HT1080 (cell line): ENCODE results near the gene TBC1D25. TPM values are rescaled to one million over a fixed set of nuclear protein-coding genes. Genes with fewer than 3 reads are reported as not detected.

Experiments
- DNase-seq: peaks from one replicate; pipeline ENCODE4 v3.0.0-alpha.2; 2015; ENCODE audit warnings: low read depth
- total RNA-seq: library from RNA; depleted of rRNA; stranded (reverse); fragments of >200 nt; shearing (Covaris generic); gene quantifications from 2 replicates; pipeline ENCODE4 v1.2.3, GENCODE V29; 2014

Gene TBC1D25
- total RNA-seq, 1 experiment from 2014 or later, result 7.1 TPM

DNA sequence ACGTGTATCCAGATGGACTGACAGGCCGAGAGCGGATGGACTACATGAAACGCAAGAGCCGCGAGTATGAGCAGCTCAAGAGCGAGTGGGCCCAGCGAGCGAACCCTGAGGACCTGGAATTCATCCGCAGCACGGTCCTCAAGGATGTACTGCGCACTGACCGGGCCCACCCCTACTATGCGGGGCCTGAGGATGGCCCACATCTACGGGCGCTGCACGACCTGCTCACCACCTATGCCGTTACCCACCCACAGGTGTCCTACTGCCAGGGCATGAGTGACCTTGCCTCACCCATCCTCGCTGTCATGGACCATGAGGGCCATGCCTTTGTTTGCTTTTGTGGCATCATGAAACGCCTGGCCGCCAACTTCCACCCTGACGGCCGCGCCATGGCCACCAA, 20.1 kb downstream of the TBC1D25 start:
- DNase-seq, result no peak

DNA sequence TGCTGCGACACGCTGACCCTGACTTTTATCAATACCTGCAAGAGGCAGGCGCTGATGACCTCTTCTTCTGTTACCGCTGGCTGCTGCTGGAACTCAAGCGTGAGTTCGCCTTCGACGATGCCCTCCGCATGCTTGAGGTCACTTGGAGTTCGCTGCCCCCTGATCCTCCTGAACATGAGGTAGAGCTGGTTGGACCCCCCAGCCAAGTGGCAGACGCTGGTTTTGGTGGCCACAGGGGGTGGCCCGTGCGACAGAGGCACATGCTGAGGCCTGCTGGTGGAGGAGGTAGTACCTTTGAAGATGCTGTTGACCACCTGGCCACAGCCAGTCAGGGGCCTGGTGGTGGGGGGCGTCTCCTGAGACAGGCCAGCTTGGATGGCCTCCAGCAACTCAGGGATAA, 20.5 kb downstream of the TBC1D25 start:
- DNase-seq, result no peak

DNA sequence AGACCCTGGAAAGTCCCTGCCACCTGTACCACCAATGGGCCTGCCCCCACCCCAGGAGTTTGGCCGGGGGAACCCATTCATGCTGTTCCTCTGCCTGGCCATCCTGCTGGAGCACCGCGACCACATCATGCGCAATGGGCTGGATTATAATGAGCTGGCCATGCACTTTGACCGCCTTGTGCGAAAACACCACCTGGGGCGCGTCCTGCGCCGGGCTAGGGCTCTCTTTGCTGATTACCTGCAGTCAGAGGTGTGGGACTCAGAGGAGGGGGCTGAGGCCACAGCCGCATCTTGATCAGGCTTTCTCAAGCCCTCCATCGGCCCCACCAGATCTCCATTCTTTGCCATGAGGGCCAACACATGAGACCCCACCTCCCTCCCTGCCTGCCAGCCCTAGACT, 21.2 kb downstream of the TBC1D25 start:
- no peak for DNase-seq

DNA sequence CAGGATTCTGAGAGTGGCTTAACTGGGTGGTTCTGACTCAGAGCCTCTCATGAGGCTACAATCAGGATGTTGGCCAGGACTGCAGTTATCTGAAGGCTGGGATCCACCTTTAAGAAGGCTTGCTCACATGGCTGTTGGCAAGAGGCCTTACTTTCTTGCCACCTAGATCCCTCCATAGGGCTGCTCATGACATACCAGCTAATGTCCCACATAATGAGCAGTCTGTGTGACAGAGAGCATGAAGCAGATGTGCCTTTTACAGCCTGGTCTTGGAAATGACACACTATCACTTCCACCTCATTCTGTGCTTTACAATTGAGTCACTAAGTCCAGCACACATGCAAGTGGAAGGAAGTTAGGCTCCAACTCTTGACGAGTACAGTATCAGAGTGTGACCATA, 30.4 kb downstream of the TBC1D25 start:
- DNase-seq, result peak; percentile 70

DNA sequence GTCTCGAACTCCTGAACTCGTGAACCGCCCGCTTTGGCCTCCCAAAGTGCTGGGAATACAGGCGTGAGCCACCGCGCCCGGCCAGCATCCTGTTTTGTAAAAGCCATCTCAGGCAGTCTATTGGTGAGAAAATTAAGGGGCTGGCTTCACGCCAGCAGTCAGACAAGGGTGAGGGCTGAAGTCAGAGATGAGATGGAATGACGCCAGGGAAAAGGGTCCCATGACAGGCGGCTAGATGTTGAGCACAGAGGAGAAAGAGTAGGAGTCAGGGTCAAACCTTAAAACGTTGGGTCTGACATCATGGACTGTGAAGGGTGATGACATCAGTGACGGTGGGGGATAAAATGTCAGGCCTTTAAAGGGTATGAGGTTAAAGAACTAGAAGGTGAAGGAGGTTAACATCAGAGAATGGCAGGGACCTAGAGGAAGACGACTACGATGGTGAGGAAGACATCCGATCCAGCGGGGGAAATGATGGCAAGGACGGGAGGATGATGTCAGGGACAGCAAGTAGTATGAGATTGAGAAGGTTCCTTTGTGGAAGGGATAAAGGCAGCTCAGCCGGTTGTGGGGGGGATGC, 34.3 kb downstream of the TBC1D25 start:
- no peak for DNase-seq

DNA sequence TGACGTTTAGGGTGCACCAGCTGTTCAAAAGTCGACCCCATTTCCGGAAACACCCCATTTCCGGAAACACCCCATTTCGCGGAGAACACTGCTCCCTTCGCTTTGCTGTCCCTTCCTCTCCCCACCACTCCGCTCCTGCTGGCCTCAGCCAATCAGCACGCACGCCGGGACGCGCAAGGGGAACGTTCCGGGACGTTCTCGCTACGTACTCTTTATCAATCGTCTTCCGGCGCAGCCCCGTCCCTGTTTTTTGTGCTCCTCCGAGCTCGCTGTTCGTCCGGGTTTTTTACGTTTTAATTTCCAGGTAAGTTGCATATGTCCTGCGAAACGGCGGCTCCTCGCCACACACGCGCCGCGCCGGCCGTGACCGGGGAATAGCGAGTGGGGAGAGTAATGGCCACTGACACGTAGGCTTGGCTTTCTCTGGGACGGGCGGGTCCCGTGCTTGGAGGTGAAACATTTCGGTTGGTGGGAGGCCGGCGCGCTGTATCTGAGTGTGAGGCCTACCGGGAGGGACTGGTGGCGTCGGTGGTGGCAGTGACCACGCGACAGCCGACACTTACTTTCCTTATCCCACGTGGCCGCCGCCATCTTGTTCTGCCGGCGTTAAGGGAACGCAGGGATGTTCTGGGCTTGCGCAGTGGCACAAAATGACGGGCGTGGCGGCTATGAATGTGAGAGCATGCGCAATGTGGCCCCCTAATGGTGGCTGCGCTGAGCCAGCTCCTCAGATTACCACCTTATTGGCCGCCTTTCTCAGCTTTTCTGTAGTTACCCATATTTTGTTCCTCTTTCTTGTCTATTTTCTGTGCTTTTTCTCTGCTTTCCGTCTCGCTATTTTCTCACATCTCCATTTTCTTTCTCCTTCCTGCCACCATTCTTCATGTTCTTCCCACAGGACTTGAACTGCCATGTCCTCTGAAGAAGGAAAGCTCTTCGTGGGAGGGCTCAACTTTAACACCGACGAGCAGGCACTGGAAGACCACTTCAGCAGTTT, 35.1 kb downstream of the TBC1D25 start, which contains the start of gene RBM3:
Gene RBM3, plus strand, starts transcription at position 215 of the 997 bp plus-strand sequence. Its CDS starts 697 bp downstream, at position 912.
- peak; percentile 88 for DNase-seq

DNA sequence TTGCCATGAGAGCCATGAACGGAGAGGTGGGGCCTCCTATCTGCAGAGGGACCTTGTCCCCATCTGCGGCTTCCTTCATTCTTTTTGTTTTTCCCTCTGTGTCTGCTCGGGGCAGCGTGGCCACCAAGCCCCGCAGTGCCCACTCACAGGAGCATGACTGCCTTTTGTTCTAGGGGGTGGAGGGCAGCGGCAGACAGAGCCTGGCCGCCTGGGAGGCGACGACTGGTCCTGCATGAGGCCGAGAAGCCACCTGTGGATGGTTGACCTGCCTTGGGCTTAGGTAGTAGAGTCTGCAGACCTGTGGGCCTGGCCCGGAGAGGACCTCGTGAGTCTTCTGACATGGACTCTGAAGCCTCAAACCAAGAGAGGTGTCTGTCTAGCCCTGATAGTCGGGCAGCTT, 36.1 kb downstream of the TBC1D25 start:
- DNase-seq, result no peak

DNA sequence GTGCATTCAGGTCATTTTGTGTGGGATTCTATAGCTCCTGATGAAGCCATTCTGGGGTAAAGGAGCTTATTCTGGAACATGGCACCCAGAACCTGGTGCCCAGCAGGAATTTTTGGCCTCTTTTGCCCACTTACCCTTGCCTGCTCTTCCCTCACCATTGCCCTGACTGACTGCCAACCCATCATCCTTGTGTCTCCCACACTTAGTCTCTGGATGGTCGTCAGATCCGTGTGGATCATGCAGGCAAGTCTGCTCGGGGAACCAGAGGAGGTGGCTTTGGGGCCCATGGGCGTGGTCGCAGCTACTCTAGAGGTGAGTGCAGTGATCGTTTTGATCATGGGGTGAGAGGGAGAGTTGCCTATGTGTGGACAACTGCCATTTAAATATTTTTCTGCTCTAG, 36.6 kb downstream of the TBC1D25 start:
- no peak for DNase-seq

DNA sequence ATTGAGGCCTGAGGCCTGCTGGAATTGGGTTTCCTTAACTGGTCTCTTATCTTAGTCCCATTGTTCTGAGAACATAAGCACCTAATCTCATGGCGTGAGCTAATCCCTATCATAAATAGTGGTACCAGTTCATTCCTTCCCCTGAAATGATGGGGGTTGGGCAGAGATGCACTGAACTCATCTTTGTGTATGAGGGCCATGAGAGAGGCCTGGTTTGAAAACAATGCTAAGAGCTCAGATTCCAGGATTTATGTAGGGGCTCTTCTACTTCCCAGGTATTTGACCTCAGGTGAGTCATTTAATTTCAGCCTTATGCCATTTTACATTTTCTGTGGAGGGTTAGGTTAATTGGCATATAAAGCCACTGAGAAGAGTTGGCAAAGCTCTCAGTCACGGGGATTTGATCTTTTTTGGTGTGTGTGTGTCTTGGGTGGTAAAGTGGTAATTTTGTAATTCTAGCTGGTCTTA, 39.2 kb downstream of the TBC1D25 start:
- DNase-seq, result peak; percentile 6

DNA sequence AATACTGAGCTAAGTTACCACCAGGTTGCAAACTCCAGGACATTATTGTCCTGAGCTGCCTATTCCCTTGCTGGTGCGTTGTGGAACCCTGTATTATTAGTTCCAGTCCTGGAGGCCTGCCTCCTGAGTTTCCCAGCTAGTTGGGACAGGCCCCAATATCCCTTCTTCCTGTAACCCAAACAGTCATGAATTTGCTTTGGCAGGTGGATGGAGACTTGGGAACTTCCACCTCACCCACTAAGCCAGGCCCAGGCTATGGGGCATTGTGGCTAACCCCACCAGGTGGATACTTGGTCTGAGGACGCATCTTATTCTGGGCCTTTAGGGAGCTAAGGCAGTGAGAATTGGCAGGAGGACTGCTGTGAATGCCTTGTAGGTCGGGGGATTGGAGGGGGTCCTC, 39.7 kb downstream of the TBC1D25 start:
- DNase-seq, result no peak

DNA sequence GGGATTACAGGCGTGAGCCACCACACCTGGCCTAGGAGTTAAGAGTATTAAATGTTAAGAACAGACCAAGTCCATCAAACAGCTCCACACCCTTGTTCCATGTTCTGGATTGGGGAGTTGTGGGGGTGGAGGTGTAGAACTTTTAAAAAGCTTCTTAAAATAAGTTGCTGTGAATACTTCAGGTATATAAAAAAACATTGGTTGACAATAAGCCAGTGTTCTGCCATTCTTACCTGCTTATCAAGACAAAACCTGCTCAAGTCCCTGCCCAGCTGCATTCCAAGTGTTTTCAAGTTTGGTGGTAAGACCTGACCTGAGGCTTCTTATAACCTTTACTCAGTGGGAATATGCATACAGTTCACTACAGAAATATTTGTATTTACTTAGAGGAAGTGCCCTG, 41.1 kb downstream of the TBC1D25 start:
- no peak for DNase-seq

DNA sequence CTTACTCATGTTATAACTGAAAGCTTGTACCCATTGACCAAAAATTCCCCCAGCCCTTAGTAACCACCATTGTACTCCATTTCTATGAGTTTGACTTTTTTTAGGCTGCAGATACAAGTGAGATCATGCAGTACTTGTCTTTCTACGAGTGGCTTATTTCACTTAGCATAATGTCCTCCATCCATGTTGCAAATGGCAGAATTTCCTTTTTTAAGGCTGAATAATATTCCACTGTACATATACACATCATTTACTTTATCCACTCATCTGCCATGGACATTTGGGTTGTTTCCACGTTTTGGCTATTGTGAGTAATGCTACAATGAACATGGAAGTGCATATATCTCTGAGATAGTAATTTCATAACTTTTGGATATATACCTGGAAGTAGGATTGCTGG, 45.2 kb downstream of the TBC1D25 start:
- no peak for DNase-seq

DNA sequence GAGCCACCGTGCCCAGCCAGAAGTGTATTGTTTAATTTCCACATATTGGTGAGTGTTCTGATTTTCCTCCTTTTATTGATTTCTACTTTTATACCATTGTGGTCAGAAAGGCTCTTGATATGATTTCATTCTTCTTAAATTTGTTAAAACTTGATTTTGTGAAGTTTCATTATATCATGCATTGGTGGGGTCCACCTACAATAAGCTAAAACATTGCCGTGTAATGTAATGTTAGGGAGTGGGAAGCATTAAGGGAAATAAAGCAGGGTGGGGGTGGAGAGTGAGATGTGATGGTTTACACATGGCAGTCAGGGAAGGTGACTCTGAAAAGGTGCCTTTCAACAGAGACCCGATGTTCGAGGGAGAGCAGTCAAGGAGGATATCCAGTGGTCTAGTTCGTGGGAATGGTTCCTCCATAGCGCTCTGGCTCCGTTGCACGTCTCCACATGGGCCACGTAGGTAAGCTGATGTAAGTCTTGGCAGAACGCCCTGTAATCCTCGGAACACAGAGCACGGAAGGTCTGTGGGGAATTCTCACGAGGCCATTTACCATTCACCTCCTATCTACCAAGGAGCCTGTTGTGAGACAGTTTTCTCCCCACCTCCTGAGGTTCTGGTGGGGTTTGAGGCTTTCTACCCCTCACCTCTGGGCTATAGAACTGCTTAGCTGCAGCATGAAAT, 50.1 kb downstream of the TBC1D25 start:
- no peak for DNase-seq

DNA sequence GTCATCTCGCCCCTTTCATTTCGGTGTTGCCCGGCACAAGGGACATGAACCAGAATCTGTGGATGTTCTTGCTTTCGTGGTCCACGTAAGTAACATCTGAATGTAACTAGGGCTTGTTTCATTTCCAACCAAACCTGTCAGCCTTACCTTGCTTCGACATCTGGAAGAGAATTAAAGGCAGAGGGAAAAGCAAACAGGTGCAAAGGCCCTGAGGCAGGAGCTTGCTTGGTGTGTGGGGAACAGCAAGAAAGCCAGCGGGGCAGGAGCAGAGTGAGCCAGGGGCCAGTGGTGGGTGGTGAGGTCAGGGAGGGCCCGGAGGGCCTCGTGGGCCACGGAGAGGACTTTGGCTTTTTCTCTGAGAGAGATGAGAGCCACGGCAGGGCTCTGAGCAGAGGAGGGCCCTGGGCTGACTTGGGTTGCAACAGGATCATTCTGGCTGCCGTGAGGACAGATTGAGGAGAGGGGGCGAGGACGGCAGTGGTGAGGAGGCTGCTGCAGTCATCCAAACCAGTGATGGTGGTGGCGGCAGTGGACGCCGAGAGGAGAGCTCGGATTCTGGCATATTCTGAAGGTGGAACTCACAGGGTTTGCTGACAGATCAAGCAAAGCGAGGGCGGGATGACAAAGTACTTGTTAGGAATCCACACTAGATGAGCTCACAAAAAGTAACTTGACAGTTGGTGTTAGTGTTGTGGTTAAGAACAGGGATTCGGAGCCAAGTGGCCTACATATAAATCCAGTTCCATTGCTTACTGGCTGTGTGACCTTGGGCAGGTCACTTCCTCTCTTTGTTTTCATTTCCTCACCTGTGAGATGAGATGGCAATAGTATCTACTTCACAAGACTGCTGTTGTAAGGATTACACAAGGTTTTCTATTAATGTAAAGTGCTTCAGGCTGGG, 50.9 kb downstream of the TBC1D25 start:
- no peak for DNase-seq

DNA sequence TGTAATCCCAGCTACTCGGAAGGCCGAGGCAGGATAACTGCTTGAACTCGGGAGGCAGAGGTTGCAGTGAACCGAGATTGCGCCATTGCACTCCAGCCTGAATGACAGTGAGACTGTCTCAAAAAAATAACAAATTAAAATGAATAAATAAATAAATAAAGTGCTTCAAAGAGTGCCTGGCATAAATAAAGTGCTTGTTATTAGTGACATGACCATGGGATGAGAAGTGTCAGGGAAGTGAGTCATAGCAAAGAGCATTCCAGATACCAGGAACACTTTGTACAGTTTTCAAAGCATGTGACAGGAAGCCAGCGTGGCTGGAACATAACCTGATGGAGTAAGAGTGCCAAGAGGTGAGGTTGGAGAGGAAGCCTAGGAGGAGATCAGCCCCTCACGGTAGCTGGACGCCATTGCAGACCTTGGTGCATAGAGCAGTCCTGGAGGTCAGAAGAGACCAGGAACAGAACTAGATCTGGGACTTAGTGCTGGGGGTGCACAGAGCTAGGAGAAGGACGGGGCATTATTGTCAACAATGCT, 51.8 kb downstream of the TBC1D25 start:
- DNase-seq, result peak; percentile 84

DNA sequence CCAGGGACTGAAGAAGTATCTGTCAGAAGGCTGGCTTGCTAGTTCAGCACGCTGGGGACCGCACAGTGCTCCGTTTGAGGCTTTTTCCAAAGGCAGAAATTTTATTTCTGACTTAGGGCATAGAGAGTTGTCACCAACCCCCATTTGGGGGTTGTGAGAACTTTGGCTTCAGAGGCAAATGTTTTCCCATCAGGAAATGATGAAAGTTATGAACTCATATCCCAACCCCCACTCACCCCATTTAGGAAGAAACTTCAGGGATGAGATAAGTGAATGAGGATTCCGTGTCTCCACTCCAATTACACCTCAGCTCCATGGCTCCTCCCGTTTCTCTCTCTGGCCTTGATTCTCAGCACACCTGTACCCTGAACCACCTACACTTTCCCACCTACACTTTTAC, 53.5 kb downstream of the TBC1D25 start:
- DNase-seq, result no peak

DNA sequence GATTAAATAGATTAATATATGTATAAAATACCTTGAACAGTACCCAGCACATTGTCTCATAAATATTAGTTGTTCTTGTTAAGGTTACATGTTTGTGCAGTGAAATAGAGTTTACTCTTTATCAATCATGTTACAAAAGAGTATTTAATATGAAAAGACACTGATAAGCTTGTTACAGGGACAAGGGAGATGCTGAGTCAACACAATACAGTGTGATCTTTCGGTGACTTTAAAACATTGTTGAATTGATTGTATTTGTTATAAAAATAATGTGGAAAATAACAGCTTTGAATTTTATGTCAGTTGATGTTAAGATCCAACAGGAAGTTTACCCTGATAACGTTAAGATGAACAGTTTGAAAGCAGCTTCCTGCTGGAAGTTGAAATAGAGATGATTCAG, 56.4 kb downstream of the TBC1D25 start:
- no peak for DNase-seq

DNA sequence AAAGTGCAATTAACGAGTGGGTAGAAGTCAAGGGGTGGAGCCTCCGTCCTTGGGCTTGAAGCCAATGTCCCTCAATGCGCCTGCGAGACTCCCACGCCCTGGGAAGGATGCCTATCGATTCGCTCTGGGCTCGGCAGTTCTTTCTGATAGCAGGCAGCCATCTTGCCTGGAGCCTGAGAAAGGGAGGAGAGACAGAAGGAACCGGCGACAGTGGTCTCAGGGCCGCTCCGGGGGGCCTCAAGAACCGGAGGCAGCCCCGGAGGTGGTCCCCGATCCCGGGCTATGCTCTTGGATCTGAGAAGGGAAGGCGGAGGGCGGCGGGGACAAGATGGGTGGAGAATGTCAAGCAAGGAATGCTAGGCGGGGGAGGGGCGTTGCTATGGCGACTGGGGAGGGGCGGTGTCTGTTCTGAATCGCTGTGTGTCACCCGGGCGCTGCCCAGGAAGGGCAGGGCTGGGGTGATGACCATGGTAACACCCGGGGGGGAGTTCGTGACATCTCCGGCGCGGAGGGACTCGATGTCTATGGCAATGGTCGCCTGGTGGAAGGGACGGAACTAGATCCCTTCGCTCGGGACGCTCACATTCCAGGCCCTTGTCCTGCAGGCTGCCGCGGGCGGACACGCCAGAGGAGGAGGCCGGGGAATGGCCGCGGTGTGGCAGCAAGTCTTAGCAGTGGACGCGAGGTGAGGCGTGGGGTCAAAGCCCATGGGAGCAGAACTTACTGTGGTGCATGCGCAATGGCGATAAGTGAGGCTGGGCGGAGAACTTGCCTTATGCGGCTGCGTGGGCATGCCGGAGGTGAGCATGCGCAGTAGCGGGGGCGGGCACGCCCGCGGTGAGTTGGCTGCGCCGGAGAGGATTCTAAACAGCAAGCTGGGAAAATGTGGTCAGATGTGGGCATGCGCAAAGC, 58.1 kb downstream of the TBC1D25 start, which contains the start of gene WDR13:
Gene WDR13, plus strand, starts transcription at position 140 of the 912 bp plus-strand sequence. Its CDS starts 505 bp downstream, at position 645.
- peak; percentile 87 for DNase-seq

DNA sequence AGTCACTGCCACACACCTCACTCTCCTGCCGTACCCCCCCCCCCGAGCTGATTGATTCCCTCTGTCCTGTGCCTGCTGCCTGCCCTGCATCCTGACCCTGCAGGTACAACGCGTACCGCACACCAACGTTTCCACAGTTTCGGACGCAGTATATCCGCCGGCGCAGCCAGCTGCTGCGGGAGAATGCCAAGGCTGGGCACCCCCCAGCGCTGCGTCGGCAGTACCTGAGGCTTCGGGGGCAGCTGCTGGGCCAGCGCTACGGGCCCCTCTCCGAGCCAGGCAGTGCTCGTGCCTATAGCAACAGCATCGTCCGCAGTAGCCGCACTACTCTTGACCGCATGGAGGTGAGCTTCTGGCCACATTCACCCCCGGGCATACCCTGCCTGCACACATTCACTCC, 59.1 kb downstream of the TBC1D25 start:
- DNase-seq, result no peak
